ENCODE data around the gene CHRNA9.
"Not testable (repeated sequence)": the region's sequence is repeated elsewhere in the genome, so short reads cannot be mapped to it uniquely, and the experiment has no call there.

Gene CHRNA9

GRCh38 chr4:40392241-40392640 lies 57.1 kb downstream of the CHRNA9 start:
- DNase-seq = not testable (repeated sequence)

DNA sequence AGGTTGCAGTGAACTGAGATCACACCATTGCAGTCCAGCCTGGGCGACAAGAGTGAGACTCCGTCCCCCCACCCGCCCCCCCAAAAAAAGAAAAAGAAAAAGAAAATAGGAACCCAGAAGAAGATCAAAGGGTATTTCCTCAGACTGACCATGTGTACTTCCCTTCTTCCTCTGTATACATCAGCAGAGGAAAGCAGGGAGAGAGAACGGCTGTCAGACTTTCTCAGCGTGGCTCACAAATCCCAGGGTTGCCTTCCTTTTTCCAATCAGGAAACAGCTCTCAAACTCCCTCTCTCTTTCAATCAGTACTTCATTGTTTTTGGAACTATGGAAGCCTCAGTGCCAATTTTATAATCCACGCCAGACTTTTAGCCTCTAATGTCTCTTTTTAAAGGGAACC lies 59.1 kb downstream of the CHRNA9 start:
- DNase-seq = no peak

DNA sequence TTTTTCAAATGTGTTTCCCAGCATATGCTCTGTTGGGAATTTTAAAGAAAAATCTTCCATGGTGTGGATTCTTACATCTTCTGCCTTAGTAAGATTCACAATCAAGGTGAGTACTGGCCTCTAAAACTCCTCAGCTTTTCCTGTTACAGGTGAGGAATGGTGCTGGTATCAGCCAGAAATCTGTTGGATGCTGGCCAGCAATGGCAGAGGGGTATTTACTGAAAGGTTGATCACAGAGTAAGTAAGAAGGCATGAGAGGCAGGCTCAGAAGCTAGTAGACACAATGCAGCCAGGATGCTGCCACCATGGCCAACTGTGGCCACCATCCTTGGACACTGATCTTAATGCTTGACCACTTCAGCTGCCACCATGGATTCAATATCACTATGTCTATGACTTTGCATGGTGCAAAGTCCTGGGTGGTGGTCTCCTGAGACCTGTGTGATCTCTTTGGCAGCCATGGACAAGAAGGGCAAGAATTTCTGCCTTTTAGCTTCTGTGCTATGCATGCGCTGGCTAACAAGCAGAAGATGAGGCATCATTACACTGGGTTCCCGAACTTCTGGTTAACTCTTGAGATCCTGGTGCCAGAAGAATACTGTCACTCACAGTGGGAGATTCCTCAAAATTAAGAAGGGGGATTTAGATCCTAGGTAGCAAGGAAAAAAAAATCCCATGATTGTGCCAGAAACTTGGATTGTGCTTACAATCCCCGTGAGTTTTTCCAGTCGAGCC lies 60.2 kb downstream of the CHRNA9 start:
- no peak for DNase-seq

- no peak for DNase-seq
Measured at GRCh38 chr4:40395908-40396793, 61.0 kb downstream of the CHRNA9 start.

- DNase-seq = no peak
Measured at GRCh38 chr4:40399578-40399977, 64.4 kb downstream of the CHRNA9 start.

DNA sequence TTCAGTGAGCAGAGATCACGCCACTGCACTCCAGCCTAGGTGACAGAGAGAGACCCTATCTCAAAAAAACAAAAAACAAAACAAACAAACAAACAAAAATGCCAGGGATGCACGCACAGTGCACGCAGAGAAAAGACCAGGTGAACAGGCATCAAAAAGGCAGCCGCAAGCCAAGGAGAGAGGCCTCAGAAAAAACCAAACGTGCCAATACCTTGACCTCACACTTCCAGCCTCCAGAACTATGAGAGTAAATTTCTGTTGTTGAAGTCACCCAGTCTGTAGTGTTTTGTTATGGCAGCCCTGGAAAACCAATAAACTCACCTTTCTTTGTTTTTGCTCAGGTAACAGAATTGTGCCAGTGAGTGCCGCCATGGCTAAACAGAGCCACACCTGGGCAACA lies 66.0 kb downstream of the CHRNA9 start:
- DNase-seq = no peak

- no peak for DNase-seq
Measured at GRCh38 chr4:40401631-40402030, 66.5 kb downstream of the CHRNA9 start.

GRCh38 chr4:40402556-40402955 lies 67.4 kb downstream of the CHRNA9 start:
- no peak for DNase-seq

DNA sequence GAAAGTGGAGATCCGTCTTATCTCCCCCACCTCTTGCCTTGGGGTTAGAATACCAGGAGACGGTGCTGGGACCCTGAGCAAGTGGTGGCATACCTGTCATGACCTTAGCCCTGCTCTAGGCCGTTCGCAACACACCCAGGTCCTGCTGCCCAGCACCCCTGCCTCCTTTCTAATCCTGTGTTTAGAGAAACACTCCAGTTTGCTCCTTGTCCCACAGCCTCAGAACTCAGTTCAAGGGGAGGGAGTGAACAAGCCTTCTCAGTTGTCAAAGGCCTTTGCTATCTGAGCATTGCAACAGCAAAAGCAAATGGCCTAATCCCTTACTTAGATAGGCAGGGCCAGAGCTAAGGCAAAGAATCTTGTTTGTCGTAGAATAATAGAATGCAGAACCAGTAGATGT lies 67.9 kb downstream of the CHRNA9 start:
- no peak for DNase-seq
